NT2/D1 (cell line): ENCODE results near the gene RHBG.

ENCODE experiments used
- SUZ12 ChIP-seq: IDR thresholded peaks from 2 replicates; pipeline ENCODE4 v1.6.1; 2011; ENCODE audit not compliant: insufficient read length, insufficient read depth; ENCODE audit errors: extremely low read depth
- YY1 ChIP-seq: IDR thresholded peaks from 2 replicates; pipeline ENCODE4 v1.6.1; 2011; ENCODE audit not compliant: insufficient read length, insufficient read depth
- ZNF274 ChIP-seq: IDR thresholded peaks from 2 replicates; pipeline ENCODE4 v1.6.1; 2011; ENCODE audit warnings: mild to moderate bottlenecking, low read depth, low read length

DNA sequence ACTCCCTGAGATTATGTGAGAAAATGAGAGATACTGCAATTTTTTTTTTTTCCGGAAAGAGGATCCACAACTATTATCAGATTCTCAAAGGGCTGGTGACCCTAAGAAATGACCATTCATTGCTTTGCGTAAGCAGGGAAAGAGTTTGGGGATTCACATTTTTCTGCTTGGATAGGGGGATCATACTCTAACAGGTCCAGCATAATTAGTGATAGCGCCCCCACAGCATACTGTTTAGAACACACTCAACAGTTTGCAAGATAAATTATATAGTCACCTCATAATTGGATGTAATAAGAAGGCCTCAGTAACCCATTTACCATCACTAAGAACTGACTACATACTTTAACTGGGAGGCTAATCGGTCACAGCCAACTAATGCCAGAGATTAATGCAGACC lies 32.8 kb upstream of the RHBG start:
- TF ChIP-seq SUZ12 (no peak), ZNF274 (no peak), YY1 (no peak)
